ENCODE data around the gene TXNDC5. TPM values are rescaled to one million over a fixed set of nuclear protein-coding genes. Genes with fewer than 3 reads are reported as not detected.
A peak's percentile ranks its signal among the peaks of the same experiment; 100 is the strongest.

Gene TXNDC5
- total and polyA plus RNA-seq, 2 of the 13 experiments (the other 11 are each of a cell fraction or from before 2014, with no cell fraction given), result 287 to 578 TPM

DNA sequence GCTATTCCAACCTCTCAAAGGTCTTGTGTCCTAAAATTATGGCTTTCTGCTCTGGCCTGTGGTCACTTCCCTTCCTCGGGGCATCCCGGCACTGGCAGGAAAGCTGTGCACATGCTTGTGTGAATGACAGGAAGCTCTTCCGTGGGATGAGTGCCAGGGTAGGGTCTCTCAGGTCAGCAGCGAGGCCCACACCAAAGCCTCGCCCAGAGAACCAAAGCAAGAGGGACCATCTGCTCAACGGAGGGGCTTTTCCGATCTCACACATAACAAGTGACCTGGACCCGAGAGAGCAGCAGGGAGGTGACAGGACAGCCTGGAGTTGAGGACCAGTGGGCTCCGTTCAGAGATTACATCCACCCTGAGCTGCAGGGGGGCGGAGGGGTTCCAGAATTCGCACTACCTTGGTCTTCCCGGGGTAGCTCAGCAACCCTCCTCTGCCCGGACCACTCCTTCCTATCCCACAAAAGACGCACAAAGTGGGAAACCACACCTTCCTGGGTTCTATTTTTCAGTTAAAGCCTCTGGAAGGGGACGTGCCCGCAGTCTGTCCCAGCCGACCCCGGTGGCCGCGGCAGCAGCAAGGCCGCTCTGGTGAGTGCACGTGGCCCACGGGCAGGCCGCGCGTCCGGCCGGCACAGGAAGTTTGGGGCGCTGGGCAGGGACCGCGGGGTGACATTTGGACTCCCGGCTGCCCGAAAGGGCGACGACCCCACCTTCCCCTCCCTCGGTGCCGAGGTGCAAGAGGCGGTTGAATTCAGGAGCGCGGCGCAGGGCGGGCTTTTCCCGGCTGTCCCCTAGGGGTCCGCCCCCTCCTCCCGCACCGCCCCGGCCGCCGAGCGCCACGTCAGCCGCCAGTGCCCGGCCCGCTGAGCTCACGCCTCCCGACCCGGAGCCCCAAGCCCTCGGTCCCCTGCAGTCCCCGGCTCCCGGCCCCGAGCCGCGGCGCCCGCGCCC, 988 bp downstream of the TXNDC5 start (continued):
- TF ChIP-seq POLR2G (IDR thresholded peaks at IDR 0.05; ENCODE audit: low read depth, low read length), result no peak; the same call in 1 of the 2 replicates
- TF ChIP-seq ZNF607 (CRISPR knock-in tag; IDR thresholded peaks at IDR 0.05; ENCODE audit: borderline replicate concordance), result peak; percentile 97
- peak; percentile 83; the same call in 1 of the 2 replicates for TF ChIP-seq ZBTB7B (CRISPR knock-in tag; IDR thresholded peaks at IDR 0.05)
- TF ChIP-seq ZNF180 (CRISPR knock-in tag; IDR thresholded peaks at IDR 0.05; ENCODE audit: borderline replicate concordance, low read depth), result no peak
- no peak for TF ChIP-seq SP1 (IDR thresholded peaks at IDR 0.05)
- TF ChIP-seq SP1 (CRISPR knock-in tag; IDR thresholded peaks at IDR 0.05), result peak; percentile 57; the same call in 1 of the 2 replicates
- TF ChIP-seq CAMTA2 (CRISPR knock-in tag; IDR thresholded peaks at IDR 0.05; ENCODE audit: borderline replicate concordance), result no peak
- no peak for TF ChIP-seq CHD4 (IDR thresholded peaks at IDR 0.05; ENCODE audit: borderline replicate concordance, low read length)
- TF ChIP-seq ZNF24 (IDR thresholded peaks at IDR 0.05), result no peak
- 0 out of 2 replicates have a peak, but pooled peaks have one; percentile 21 for TF ChIP-seq ZBTB39 (CRISPR knock-in tag; IDR thresholded peaks at IDR 0.05)
- TF ChIP-seq, protein P1, sequence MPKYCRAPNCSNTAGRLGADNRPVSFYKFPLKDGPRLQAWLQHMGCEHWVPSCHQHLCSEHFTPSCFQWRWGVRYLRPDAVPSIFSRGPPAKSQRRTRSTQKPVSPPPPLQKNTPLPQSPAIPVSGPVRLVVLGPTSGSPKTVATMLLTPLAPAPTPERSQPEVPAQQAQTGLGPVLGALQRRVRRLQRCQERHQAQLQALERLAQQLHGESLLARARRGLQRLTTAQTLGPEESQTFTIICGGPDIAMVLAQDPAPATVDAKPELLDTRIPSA (CRISPR knock-in tag; IDR thresholded peaks at IDR 0.05; ENCODE audit: borderline replicate concordance), result peak; percentile 99
- no peak for TF ChIP-seq ZNF33A (CRISPR knock-in tag; IDR thresholded peaks at IDR 0.05; ENCODE audit: borderline replicate concordance)
- no peak for TF ChIP-seq NCOA1 (CRISPR knock-in tag; IDR thresholded peaks at IDR 0.05)
- TF ChIP-seq, protein P2, sequence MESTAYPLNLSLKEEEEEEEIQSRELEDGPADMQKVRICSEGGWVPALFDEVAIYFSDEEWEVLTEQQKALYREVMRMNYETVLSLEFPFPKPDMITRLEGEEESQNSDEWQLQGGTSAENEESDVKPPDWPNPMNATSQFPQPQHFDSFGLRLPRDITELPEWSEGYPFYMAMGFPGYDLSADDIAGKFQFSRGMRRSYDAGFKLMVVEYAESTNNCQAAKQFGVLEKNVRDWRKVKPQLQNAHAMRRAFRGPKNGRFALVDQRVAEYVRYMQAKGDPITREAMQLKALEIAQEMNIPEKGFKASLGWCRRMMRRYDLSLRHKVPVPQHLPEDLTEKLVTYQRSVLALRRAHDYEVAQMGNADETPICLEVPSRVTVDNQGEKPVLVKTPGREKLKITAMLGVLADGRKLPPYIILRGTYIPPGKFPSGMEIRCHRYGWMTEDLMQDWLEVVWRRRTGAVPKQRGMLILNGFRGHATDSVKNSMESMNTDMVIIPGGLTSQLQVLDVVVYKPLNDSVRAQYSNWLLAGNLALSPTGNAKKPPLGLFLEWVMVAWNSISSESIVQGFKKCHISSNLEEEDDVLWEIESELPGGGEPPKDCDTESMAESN (CRISPR knock-in tag; conservative IDR thresholded peaks at IDR 0.05), result peak; percentile 93
- TF ChIP-seq PAXIP1 (CRISPR knock-in tag; conservative IDR thresholded peaks at IDR 0.05), result peak; percentile 67
- peak; percentile 94 for TF ChIP-seq ZNF883 (CRISPR knock-in tag; IDR thresholded peaks at IDR 0.05; ENCODE audit: not compliant biosample characterization)

Data from HepG2 (cell line).